NB4 (cell line): ENCODE results near the gene DLGAP4.

ENCODE experiments used
- POLR2A ChIP-seq: IDR thresholded peaks from 2 replicates; pipeline ENCODE4 v1.6.1; 2011; ENCODE audit warnings: mild to moderate bottlenecking; ENCODE audit not compliant: insufficient read length; ENCODE audit errors: extremely low read depth
- TF ChIP-seq, protein P1 (sequence below): IDR thresholded peaks from one replicate; pipeline ENCODE4 v1.5.1; 2012; ENCODE audit warnings: low read depth, low read length

DNA sequence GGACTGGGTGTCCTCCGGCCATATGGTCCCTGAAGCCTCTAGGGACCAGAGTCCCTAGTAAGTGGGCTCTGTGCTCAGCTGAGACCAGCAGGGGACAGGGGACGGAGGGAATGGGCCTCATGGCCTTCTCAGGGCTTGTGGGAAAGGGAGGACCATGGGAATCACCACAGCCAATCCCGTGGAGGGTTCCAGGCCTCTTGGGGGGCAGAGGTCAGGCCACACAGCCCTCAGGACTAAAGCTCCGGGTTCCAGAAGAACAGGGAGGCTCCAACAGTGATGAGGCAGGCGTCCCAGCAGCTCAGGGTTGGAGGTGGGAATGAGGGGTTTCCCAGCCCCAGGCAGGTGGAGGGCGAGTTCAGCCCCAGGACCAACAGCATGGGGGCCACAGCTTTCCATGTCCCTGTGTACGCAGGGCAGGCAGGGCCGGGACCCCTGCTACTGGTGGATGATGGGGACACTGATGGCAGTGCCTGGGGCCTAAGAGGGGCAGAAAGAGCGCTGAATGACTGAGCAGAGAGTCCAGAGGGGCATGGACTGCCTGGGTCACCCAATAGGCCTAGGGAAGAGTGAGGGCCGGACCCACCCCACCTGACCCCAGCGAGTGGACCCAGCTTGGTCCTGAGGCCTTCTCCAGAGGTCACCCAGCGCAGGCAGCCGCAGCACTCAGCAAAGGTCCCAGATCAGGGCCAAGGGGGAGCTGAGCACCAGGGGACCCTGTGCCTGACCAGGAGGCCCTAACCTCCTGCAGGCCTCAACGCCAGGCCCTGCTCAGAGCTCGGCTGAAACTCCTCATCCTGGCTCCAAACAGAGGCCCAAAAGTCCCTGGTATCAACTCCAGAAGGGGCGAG lies 244.0 kb downstream of the DLGAP4 start:
- TF ChIP-seq, protein P1, sequence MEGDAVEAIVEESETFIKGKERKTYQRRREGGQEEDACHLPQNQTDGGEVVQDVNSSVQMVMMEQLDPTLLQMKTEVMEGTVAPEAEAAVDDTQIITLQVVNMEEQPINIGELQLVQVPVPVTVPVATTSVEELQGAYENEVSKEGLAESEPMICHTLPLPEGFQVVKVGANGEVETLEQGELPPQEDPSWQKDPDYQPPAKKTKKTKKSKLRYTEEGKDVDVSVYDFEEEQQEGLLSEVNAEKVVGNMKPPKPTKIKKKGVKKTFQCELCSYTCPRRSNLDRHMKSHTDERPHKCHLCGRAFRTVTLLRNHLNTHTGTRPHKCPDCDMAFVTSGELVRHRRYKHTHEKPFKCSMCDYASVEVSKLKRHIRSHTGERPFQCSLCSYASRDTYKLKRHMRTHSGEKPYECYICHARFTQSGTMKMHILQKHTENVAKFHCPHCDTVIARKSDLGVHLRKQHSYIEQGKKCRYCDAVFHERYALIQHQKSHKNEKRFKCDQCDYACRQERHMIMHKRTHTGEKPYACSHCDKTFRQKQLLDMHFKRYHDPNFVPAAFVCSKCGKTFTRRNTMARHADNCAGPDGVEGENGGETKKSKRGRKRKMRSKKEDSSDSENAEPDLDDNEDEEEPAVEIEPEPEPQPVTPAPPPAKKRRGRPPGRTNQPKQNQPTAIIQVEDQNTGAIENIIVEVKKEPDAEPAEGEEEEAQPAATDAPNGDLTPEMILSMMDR: no peak
- TF ChIP-seq POLR2A: no peak
